B cell (primary cell): ENCODE results near the gene NAXD. TPM values are rescaled to one million over a fixed set of nuclear protein-coding genes. Genes with fewer than 3 reads are reported as not detected.
A peak's percentile ranks its signal among the peaks of the same experiment; 100 is the strongest.

Source experiments
- ATAC-seq: fragments of 200-7000 bp; cut with Tn5 transposase; one replicate; pipeline ENCODE4 v1.10.0; 2021; ENCODE audit warnings: low read depth, mild to moderate bottlenecking, moderate number of reproducible peaks, moderate library complexity
- CTCF ChIA-PET: fragments of 350-600 bp; sonication (Branson Sonifier 250); formaldehyde crosslinking; loops from one replicate; lab custom pipeline; 2021; ENCODE audit warnings: antibody characterized with exemption, inconsistent platforms; lab: Charles Lee
- POLR2A ChIA-PET: fragments of 350-600 bp; sonication (Branson Sonifier 250); formaldehyde crosslinking; loops from one replicate; lab custom pipeline; 2021; ENCODE audit warnings: antibody characterized with exemption; lab: Charles Lee
- DNase-seq: peaks from one replicate; pipeline ENCODE4 v3.0.0; 2013
- H2AFZ ChIP-seq: 2 replicates; pipeline ENCODE4 v1.6.1; 2012; ENCODE audit warnings: mild to moderate bottlenecking, low read depth, low read length; ENCODE audit not compliant: insufficient read depth, poor library complexity, severe bottlenecking
- H3K27ac ChIP-seq, 2 donors: 1 replicate in 1 of 2; 2 replicates in 1 of 2; pipeline ENCODE4 v1.5.1; 2012 to 2013; ENCODE audit warnings: low read length in 2 of 2, mild to moderate bottlenecking in 2 of 2, moderate library complexity in 1 of 2
- H3K27me3 ChIP-seq, 4 experiments: fragments of 200-600 bp in 1 of 4; sonication (generic) in 1 of 4; replicated peaks in 1 of 4; 1 replicate in 2 of 4; 2 replicates in 2 of 4; pipeline versions ENCODE4 v1.6.1 to v1.7.0; 2013 to 2016; ENCODE audit warnings: low read length in 3 of 4, mild to moderate bottlenecking in 2 of 4, mixed read lengths in 1 of 4, moderate library complexity in 1 of 4; ENCODE audit not compliant: insufficient read depth in 4 of 4, control insufficient read depth in 3 of 4; ENCODE audit errors: control extremely low read depth in 1 of 4
- H3K36me3 ChIP-seq, 2 experiments: replicated peaks in 1 of 2; 1 replicate in 1 of 2; 2 replicates in 1 of 2; pipeline versions ENCODE4 v1.6.1 to v1.7.1; 2013; ENCODE audit warnings: low read length in 1 of 2; ENCODE audit not compliant: insufficient read depth in 2 of 2, control insufficient read depth in 1 of 2; ENCODE audit errors: control extremely low read depth in 1 of 2, extremely low read depth in 1 of 2
- H3K4me1 ChIP-seq, 2 donors: fragments of 200-600 bp in 1 of 2; sonication (generic) in 1 of 2; 1 replicate in 1 of 2; 2 replicates in 1 of 2; pipeline versions ENCODE4 v1.5.1 to v1.6.1; 2013 to 2017; ENCODE audit warnings: low read length in 2 of 2; ENCODE audit not compliant: control insufficient read depth in 2 of 2, insufficient read depth in 2 of 2
- H3K4me2 ChIP-seq: replicated peaks from 2 replicates; pipeline ENCODE3; 2012; ENCODE audit warnings: mild to moderate bottlenecking, low read depth, low read length; ENCODE audit not compliant: poor library complexity, severe bottlenecking
- H3K4me3 ChIP-seq, 5 experiments: fragments of 200-600 bp in 1 of 5; sonication (generic) in 1 of 5; 1 replicate in 3 of 5; 2 replicates in 2 of 5; pipeline versions ENCODE4 v1.5.1 to v1.7.0; 2011 to 2016; ENCODE audit warnings: low read length in 4 of 5, mild to moderate bottlenecking in 4 of 5, low read depth in 2 of 5, control low read depth in 1 of 5, moderate library complexity in 1 of 5; ENCODE audit not compliant: insufficient read depth in 1 of 5; ENCODE audit errors: control extremely low read depth in 1 of 5, extremely low read depth in 1 of 5
- H3K79me2 ChIP-seq: fragments of 200-600 bp; sonication (generic); one replicate; pipeline ENCODE4 v1.6.0; 2016; ENCODE audit warnings: low read length; ENCODE audit not compliant: control insufficient read depth, insufficient read depth
- H3K9ac ChIP-seq: fragments of 200-600 bp; sonication (generic); 2 replicates; pipeline ENCODE4 v1.6.1; 2017; ENCODE audit warnings: mild to moderate bottlenecking, low read length, moderate library complexity
- H3K9me3 ChIP-seq, 3 donors: one replicate each; pipeline versions ENCODE4 v1.6.1 to v1.7.1; 2013; ENCODE audit warnings: low read length in 2 of 3; ENCODE audit not compliant: control insufficient read depth in 2 of 3, insufficient read depth in 1 of 3; ENCODE audit errors: control extremely low read depth in 1 of 3
- H4K20me1 ChIP-seq: 2 replicates; pipeline ENCODE4 v1.6.0; 2012; ENCODE audit warnings: mild to moderate bottlenecking, low read length; ENCODE audit not compliant: insufficient read depth, control insufficient read depth, poor library complexity, severe bottlenecking
- H3K27ac Mint-ChIP-seq: one replicate; pipeline ENCODE4 v1.8.0; 2021; ENCODE audit warnings: mixed read lengths
- H3K27me3 Mint-ChIP-seq: one replicate; pipeline ENCODE4 v1.8.0; 2021; ENCODE audit warnings: mixed read lengths
- H3K4me1 Mint-ChIP-seq: one replicate; pipeline ENCODE4 v1.8.0; 2021; ENCODE audit warnings: mixed read lengths
- H3K4me3 Mint-ChIP-seq: one replicate; pipeline ENCODE4 v1.8.0; 2021; ENCODE audit warnings: mixed read lengths
- H3K9me3 Mint-ChIP-seq: one replicate; pipeline ENCODE4 v1.8.0; 2022; ENCODE audit warnings: mixed read lengths; ENCODE audit not compliant: insufficient read depth
- CTCF ChIP-seq: fragments of 200-600 bp; IDR thresholded peaks from one replicate; pipeline ENCODE4 v1.8.0; 2022; ENCODE audit warnings: antibody characterized with exemption, mild to moderate bottlenecking
- EZH2 ChIP-seq: IDR thresholded peaks from 2 replicates; pipeline ENCODE4 v1.6.1; 2012; ENCODE audit warnings: borderline replicate concordance, low read depth, mild to moderate bottlenecking, moderate library complexity, low read length; ENCODE audit not compliant: insufficient read depth, poor library complexity, severe bottlenecking
- WGBS: methylation state at CpG from one replicate; pipeline ENCODE4 v1.1.5; 2013; ENCODE audit warnings: missing lambda C conversion rate; ENCODE audit not compliant: insufficient coverage; 5-methylcytosine and 5-hydroxymethylcytosine counted together
- intact Hi-C: fragments of 100-400 bp; cut with micrococcal nuclease; formaldehyde crosslinking; loops from one replicate; pipeline ENCODE4 v1.10.0; 2022
- polyA plus RNA-seq: library from polyadenylated mRNA; depleted of rRNA; stranded (reverse); fragments of >200 nt; gene quantifications from 2 replicates; pipeline ENCODE4 v1.2.3, GENCODE V29; 2012
- total RNA-seq, 2 donors: library from RNA; stranded (reverse); fragments of 120-200 nt in 1 of 2; gene quantifications; 1 replicate in 1 of 2; 2 replicates in 1 of 2; pipeline versions ENCODE4 v1.2.3 to v1.2.4, GENCODE V29; 2013 to 2022

NAXD gene
- total and polyA plus RNA-seq, 2 donors (not counting 1 experiment from before 2014, with no cell fraction given) = 28.4 to 33.3 TPM

- Histone ChIP-seq H3K9me3 (no peaks in the 10 kb centered on the region), H3K4me2 (no peak overlapping the region), H3K4me3 (no peak overlapping the region), H3K27ac (no peak overlapping the region), H4K20me1 (peaks cover 23% of the 10 kb centered on the region), H3K9ac (no peak overlapping the region), H3K27me3 (no peaks in the 10 kb centered on the region), H3K4me1 (no peaks in the 10 kb centered on the region), H3K36me3 (peaks cover 2 to 75% of the 10 kb centered on the region in 2 experiments), H2AFZ (no peak overlapping the region), H3K79me2 (peaks cover 17% of the 10 kb centered on the region)
- no peak overlapping the region for H3K4me3 Mint-ChIP-seq
- ChIA-PET CTCF (interaction anchor here (1.2 kb wide), 1 partner anchor 43 kb away, joined by 3 read pairs; no protein-coding TSS in a partner anchor), POLR2A (no interaction called here)
- no peak for ATAC-seq
- no peaks in the 10 kb centered on the region for H3K9me3 Mint-ChIP-seq
- H3K4me1 Mint-ChIP-seq = no peaks in the 10 kb centered on the region
- intact Hi-C loops = no loop called here
- H3K27me3 Mint-ChIP-seq = no peaks in the 10 kb centered on the region
- TF ChIP-seq CTCF (no peak), EZH2 (no peak)
- WGBS = 96% methylated on average over 14 of the region's 14 CpGs
- DNase-seq = no peak
- peak overlapping the region; percentile 6 for H3K27ac Mint-ChIP-seq
Measured at GRCh38 chr13:110636701-110637201, 21.4 kb downstream of the NAXD start.

DNA sequence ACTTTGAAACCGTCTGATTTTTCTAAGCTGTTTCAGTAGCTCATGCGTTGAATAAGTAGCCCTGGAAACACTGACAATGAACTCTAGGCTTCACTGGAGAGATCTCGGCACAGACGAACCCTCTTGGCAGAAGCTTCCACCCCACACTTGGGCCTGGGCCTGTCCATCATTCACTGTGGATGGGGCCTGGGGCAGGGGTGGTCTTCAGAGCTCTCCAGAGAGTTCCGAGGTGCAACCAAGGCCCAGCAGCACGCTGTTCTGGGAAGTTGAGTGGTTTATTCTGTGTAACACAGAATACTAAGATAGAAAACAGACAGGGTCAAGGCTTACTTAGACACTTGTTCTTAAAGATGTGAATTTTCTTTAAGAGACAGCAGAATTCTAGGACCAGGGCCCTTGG, 21.9 kb downstream of the NAXD start:
- 100% methylated on average over 3 of the region's 6 CpGs for WGBS
- no peaks in the 10 kb centered on the region for H3K4me1 ChIP-seq
- no peak overlapping the region for H3K4me3 ChIP-seq
- ATAC-seq = no peak
- Mint-ChIP-seq H3K4me1 (no peaks in the 10 kb centered on the region), H3K9me3 (no peaks in the 10 kb centered on the region), H3K27ac (no peak overlapping the region), H3K4me3 (no peak overlapping the region), H3K27me3 (no peaks in the 10 kb centered on the region)
- TF ChIP-seq CTCF (no peak), EZH2 (no peak)
- no peaks in the 10 kb centered on the region for H3K27me3 ChIP-seq
- H2AFZ ChIP-seq = no peak overlapping the region
- peaks cover 13% of the 10 kb centered on the region for H3K79me2 ChIP-seq
- H4K20me1 ChIP-seq = peaks cover 22% of the 10 kb centered on the region
- H3K4me2 ChIP-seq = no peak overlapping the region
- no peak for DNase-seq
- no peaks in the 10 kb centered on the region for H3K9me3 ChIP-seq
- ChIA-PET CTCF (interaction anchor here (1.2 kb wide), 1 partner anchor 44 kb away, joined by 3 read pairs; no protein-coding TSS in a partner anchor), POLR2A (no interaction called here)
- H3K27ac ChIP-seq = no peak overlapping the region
- intact Hi-C loops = no loop called here
- no peak overlapping the region for H3K9ac ChIP-seq
- peaks cover 2 to 74% of the 10 kb centered on the region in 2 experiments for H3K36me3 ChIP-seq
